Muscle layer of duodenum (tissue), 2 donors: ENCODE measurements around the gene CYP4F22.
A peak's percentile ranks its signal among the peaks of the same experiment; 100 is the strongest.

Experiments
- H3K27ac ChIP-seq: one replicate; pipeline ENCODE4 v1.7.0; 2013; ENCODE audit warnings: mild to moderate bottlenecking, low read length
- H3K27me3 ChIP-seq: one replicate; pipeline ENCODE4 v1.7.0; 2013; ENCODE audit warnings: low read depth, mild to moderate bottlenecking, control low read depth, low read length
- H3K36me3 ChIP-seq, 2 donors: one replicate each; pipeline ENCODE4 v1.7.0; 2013; ENCODE audit warnings: low read length in 2 of 2, control low read depth in 1 of 2, mild to moderate bottlenecking in 1 of 2; ENCODE audit not compliant: insufficient read depth in 2 of 2, control insufficient read depth in 1 of 2
- H3K4me1 ChIP-seq, 2 donors: one replicate each; pipeline ENCODE4 v1.7.0; 2013; ENCODE audit warnings: low read length in 2 of 2, mild to moderate bottlenecking in 2 of 2, control low read depth in 1 of 2, moderate library complexity in 1 of 2; ENCODE audit not compliant: insufficient read depth in 2 of 2, control insufficient read depth in 1 of 2
- H3K4me3 ChIP-seq, 2 donors: one replicate each; pipeline ENCODE4 v1.7.0; 2013; ENCODE audit warnings: low read length in 2 of 2, low read depth in 1 of 2, mild to moderate bottlenecking in 1 of 2
- H3K9me3 ChIP-seq, 2 donors: one replicate each; pipeline ENCODE4 v1.7.0; 2013; ENCODE audit warnings: low read length in 2 of 2, control low read depth in 1 of 2, mild to moderate bottlenecking in 1 of 2; ENCODE audit not compliant: control insufficient read depth in 1 of 2
- donor health status: healthy.

CYP4F22 gene

DNA sequence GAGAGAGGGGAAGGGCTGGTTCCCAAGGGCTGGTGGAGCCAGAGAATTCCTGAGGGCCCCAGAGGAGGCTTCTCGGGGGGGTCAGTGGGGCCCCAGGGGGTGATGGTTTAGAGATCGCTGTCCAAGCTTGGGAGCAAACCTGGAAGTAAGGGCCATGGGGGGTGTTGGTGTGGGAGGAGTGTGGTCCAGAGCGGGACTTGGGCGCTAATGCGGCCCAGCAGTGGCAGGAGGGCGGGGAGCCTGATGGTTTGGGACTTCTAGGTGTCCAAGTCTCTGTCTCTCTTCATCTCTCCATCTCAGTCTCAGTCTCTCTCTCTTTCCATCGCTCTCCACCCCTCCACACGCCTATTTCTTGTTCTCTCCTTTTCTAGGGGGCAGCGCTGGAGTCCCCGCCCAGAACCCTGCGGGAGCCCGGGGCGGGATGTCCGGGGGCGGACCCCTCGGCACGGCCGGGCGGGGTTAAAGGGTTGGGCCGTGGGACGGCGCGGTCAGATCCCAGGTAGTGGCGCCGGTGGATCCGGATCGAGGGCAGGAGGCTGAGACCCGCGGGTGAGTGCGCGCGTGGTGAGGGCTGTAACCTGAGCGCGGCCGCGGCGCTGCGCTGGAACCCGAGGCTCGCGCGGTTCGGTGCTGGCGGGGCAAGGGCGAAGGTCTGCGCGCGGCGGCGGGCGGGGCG lies at the start of gene CYP4F22:
TSS of gene CYP4F22 (plus strand) at position 491 of the 676 bp plus-strand sequence. CDS start 16,812 bp downstream, outside the sequence.
- Histone ChIP-seq H3K27me3 (peaks cover 11% of the 10 kb centered on the region), H3K27ac (no peak within 1 kb of the TSS), H3K4me3 (peak within 1 kb of the TSS in 1 of 2 donors; percentile 39), H3K4me1 (peaks cover 0 to 7% of the 10 kb centered on the region in 2 donors), H3K9me3 (no peaks in the 10 kb centered on the region), H3K36me3 (no peaks in the 10 kb centered on the region)

DNA sequence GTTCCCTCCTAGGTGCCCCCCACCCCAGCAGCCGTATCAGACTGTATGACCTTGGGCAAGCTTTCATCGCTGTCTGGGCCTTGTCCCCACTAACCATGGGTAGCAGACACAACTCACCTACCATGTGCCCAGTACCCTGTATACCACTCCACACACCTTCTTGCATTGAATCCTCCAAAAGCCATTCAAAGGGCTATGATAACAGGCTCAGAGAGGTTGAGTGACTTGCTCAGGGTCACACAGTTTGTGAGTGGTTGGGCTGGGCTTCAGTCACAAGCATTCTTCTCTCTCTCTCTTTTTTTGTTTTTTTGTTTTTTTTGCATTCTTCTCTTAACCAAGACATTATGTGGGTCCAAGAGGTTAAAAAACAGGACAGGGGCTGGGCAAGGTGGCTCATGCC lies 46.6 kb upstream of the CYP4F22 start:
- H3K36me3 ChIP-seq: no peaks in the 10 kb centered on the region
- no peak overlapping the region for H3K27ac ChIP-seq
- peaks cover under 1% of the 10 kb centered on the region for H3K27me3 ChIP-seq
- peaks cover 0 to 14% of the 10 kb centered on the region in 2 donors for H3K4me1 ChIP-seq
- no peaks in the 10 kb centered on the region for H3K9me3 ChIP-seq
- no peak overlapping the region for H3K4me3 ChIP-seq

DNA sequence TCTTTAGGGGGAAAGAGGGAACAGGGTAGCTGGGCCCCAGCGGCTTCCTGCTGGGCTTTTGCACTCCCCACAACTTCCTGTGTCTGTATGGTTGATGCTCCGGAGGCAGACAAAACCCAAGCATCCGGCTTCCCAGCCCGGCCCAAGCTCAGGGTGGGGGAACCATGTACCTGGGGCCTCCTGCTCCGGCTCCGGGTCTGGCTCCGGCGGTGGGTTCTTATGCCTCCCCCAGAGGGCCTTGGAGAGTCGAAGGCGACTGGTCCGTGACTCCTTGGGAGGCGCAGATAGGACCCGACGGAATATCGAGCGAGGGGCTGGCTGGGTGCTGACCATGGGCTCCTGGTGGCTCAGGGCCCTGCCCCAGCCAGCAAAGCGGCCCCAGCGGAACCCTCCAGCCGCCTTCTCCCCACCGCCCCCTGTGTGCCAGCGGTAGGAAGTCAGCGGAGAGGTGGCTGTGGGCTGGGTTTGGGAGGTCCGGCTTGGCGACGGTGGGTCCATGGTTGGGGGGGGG lies 44.4 kb upstream of the CYP4F22 start:
- H3K4me1 ChIP-seq: no peaks in the 10 kb centered on the region
- H3K36me3 ChIP-seq: no peaks in the 10 kb centered on the region
- H3K4me3 ChIP-seq: peak overlapping the region; percentile 7 to 47
- H3K9me3 ChIP-seq: no peaks in the 10 kb centered on the region
- H3K27me3 ChIP-seq: peaks cover 6% of the 10 kb centered on the region
- no peak overlapping the region for H3K27ac ChIP-seq

DNA sequence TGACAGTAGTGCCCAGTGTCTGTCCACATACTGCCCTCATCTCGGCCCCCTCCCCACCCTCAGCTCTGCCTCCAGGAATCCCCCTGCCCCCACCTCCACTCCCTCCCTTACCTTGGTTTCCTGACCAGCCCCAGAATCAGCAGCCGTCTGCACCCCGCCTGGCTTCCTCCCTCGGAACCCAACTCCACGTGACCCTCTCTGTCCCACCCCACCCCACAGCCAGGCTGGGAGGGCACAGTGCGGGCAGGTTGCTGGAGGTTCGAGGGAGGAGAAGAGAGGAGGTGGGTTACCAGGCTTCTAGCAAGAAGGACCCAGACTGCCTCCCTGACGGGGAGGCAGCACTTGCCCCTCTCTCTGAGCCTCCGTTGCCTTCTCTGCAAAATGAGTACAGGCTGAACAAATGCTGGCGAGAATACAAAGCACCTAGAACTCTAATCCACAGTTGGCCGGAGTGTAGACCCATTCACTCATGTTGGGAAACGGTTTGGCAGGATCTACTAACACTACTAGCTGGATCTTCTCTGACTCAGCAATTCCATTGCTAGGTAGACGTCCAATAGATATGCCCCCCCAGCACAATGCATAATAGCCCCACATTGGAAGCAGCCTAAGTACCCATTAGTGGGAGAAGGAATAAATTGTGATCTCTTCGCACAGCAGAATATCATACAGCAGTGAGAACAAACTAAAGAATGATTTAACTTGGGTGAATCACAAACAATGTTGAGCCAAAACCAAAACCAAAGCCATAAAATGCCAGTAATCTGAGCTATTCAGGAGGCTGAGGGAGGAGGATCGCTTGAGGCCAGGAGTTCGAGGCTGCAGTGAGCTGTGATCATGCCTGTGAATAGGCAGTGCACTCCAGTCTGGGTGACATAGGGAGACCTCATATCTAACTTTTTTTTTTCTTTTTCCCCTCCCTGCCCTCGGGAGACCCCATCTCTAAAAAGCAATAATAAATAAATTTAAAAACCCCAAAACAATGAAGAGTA lies 43.6 kb upstream of the CYP4F22 start, which contains the start of gene RASAL3:
TSS of gene RASAL3 (minus strand) at position 151 of the 992 bp plus-strand sequence. CDS start 186 bp downstream, outside the sequence.
- Histone ChIP-seq H3K4me3 (peak within 1 kb of the TSS; percentile 12 to 47), H3K27me3 (peaks cover 10% of the 10 kb centered on the region), H3K4me1 (peaks cover 0 to 4% of the 10 kb centered on the region in 2 donors), H3K9me3 (no peaks in the 10 kb centered on the region), H3K27ac (no peak within 1 kb of the TSS), H3K36me3 (no peaks in the 10 kb centered on the region)

DNA sequence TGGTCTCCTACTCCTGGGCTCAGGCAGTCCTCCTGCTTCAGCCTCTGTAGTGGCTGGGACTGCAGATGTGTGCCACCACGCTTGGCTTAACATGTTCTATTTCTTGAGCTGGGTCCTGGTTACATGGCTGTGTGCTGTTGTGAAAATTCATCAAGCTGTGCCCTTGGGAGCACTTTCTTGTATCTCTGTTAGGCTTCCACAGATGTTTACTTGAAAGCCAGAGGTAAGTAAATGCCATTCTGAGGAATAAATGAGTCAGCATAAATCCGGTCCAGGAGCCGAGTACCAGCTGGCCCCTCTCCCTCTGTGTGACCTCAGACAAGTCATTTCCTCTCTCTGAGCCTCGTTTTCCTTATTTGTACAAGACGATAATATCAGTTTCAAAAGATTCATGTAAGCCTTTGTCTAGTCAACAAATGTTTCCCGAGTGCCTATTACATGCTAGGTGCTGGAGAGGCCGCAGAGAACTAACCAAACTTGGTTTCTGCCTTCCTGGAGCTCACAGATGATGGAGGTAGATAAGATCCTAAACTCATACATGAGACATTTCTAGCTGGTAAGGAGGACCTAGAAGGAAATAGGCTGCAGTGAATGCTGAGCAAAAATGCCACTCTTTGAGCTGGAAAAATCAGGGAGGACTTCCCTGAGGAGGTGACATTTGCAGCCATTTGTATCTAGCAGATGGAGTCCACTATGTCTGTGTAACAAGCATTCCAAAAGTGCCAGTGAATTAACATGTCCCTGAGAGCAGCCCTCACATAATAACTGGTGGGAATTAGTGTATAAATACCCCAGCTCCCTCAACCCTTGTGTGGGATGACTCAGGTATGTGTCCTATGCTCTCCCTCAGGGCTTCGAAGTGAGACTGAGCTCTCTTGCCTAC lies 41.2 kb upstream of the CYP4F22 start:
- Histone ChIP-seq H3K9me3 (no peaks in the 10 kb centered on the region), H3K27me3 (peaks cover 10% of the 10 kb centered on the region), H3K4me3 (no peak overlapping the region), H3K36me3 (no peaks in the 10 kb centered on the region), H3K4me1 (peaks cover 0 to 7% of the 10 kb centered on the region in 2 donors), H3K27ac (no peak overlapping the region)

DNA sequence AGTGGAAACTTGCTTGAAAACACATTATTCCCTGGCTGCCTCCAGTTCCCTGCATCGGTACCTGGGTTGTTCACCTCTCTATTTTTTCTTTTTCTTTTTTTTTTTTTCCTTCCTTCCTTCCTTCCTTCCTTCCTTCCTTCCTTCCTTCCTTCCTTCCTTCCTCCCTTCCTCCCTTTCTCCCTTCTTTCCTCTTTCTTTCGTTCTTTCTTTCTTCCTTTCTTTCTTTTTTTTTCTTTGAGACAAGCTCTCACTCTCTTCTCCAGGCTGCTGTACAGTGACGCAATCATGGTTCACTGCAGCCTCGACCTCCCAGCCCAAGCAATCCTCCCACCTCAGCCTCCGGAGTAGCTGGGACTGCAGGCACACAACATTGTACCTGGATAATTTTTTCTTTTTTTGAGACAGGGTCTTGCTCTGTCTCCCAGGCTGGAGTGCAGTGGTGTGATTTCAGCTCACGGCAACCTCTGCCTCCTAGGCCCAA lies 40.6 kb upstream of the CYP4F22 start:
- Histone ChIP-seq H3K9me3 (peaks cover 0 to under 1% of the 10 kb centered on the region in 2 donors), H3K4me3 (no peak overlapping the region), H3K36me3 (no peaks in the 10 kb centered on the region), H3K27me3 (peaks cover 10% of the 10 kb centered on the region), H3K4me1 (peaks cover 0 to 7% of the 10 kb centered on the region in 2 donors), H3K27ac (no peak overlapping the region)

DNA sequence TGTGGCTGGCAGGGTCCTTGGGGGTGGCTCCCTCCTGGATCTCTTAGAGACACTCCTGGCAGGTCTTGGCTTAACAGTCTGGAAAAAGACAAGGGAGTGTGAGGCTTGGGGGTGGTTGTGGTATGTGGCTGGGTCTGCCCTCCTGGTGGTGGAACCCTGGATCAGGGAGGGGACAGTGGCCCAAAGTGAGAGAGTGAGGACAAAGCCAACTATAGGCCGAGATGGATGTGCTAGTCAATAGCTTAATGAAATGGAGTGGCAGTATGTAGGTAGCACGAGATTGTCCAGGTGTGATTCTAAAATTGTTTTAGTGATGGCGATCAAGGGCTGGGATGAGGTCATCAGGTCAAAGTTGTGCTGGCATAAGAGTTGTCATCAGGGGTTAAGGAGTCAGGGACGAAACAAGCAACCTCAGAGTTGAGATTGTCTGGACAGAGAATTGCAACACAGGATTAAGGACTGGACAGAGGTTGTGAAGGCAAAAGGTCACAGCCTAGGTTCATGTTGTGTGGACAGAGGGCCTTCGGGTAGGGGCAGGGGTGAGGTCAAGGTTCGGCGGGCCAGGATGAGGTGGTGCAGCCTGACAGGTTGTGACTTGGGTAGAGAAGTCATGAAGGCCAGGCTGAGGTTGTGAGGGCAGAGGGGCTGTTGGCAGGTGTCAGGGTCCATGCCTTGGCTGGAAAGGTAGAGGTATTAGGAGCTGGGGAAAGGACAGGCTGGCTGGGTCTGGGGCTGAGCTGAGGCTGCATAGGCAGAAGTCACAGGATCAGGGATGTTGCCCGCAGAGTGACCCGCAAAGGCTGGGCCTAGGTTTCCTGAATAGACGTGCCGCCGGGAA lies 39.4 kb upstream of the CYP4F22 start:
- peaks cover 0 to 3% of the 10 kb centered on the region in 2 donors for H3K9me3 ChIP-seq
- peaks cover 0 to 7% of the 10 kb centered on the region in 2 donors for H3K4me1 ChIP-seq
- H3K36me3 ChIP-seq: no peaks in the 10 kb centered on the region
- no peak overlapping the region for H3K27ac ChIP-seq
- peak overlapping the region in 1 of 2 donors; percentile 52 for H3K4me3 ChIP-seq
- H3K27me3 ChIP-seq: peaks cover 10% of the 10 kb centered on the region

DNA sequence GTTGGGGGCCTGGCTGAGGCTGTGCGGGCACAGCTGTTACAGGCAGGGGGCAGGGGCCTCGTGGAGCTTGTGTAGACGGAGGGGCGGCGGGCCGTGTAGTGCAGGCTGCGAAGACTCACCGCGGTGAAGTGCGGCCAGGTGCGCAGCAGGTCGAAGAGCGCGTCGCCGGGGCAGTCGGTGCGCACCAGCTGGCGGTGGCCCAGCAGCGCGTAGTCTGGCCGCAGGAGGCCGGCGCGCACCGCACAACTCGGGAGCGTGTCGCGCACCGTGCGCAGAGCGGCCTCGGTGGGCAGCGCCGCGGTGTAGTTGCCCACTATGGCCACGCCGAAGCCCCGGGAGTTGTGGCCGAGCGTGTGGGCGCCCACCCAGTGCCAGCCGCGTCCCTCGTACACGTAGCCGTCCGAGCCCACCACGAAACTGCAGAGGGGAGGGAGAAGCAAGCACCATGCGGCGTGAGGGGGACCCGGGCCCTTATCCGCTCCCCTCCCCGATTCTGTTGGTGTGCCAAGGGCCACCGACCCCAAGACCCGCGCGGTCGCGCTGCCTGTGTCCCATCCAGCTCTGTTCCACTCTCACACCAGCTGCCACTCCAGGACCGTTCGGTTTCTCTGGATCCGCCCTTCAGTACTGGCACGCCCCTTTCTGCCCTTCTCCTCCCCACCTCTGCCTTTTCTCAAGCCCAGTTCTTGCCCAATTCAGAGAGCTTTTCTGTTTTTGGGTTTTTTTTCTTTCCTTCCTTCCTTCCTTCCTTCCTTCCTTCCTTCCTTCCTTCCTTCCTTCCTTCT lies 38.6 kb upstream of the CYP4F22 start:
- Histone ChIP-seq H3K4me3 (peak overlapping the region in 1 of 2 donors; percentile 52), H3K27ac (no peak overlapping the region), H3K9me3 (peaks cover 0 to 3% of the 10 kb centered on the region in 2 donors), H3K36me3 (no peaks in the 10 kb centered on the region), H3K4me1 (peaks cover 0 to 7% of the 10 kb centered on the region in 2 donors), H3K27me3 (peaks cover 10% of the 10 kb centered on the region)

DNA sequence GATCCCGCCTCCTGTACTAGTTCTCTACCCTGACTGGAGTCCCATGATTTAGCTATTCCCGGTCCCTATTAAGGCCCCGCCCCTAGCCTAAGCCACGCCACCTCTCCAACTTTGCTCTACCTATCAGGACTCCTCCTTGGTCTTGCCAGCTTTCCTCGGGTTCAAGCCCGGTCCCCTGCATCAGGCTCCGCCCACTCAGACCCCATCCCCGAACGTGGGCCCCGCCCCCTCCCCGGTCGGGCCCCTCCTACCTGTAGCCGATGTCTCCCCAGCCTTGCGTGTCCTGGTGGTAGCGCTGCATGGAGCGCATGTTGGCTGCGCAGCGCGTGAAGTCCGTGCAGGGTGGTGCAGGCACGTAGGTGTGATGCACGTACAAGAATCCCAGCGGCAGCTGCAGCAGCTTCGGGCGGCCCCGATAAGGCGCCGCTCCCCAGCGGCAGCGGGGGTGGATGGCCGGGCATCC lies 36.7 kb upstream of the CYP4F22 start:
- Histone ChIP-seq H3K36me3 (no peaks in the 10 kb centered on the region), H3K4me1 (peaks cover 0 to 7% of the 10 kb centered on the region in 2 donors), H3K9me3 (peaks cover 0 to 7% of the 10 kb centered on the region in 2 donors), H3K27me3 (peaks cover 10% of the 10 kb centered on the region), H3K4me3 (no peak overlapping the region), H3K27ac (no peak overlapping the region)
